HUES48 (cell line): ENCODE data around the gene MAP3K6.
A peak's percentile ranks its signal among the peaks of the same experiment; 100 is the strongest.

ENCODE experiments used
- H3K27ac ChIP-seq: one replicate; pipeline ENCODE4 v1.7.0; 2013; ENCODE audit warnings: low read depth, low read length, inconsistent platforms
- H3K27me3 ChIP-seq: 2 replicates; pipeline ENCODE4 v1.6.1; 2013; ENCODE audit warnings: mild to moderate bottlenecking, low read length; ENCODE audit not compliant: control insufficient read depth, insufficient read depth
- H3K36me3 ChIP-seq: 2 replicates; pipeline ENCODE4 v1.6.1; 2013; ENCODE audit warnings: low read length; ENCODE audit not compliant: control insufficient read depth, insufficient read depth
- H3K4me1 ChIP-seq: 2 replicates; pipeline ENCODE4 v1.6.1; 2013; ENCODE audit warnings: mild to moderate bottlenecking, low read length; ENCODE audit not compliant: control insufficient read depth, insufficient read depth
- H3K4me3 ChIP-seq: 2 replicates; pipeline ENCODE4 v1.5.1; 2013; ENCODE audit warnings: mild to moderate bottlenecking, low read depth, low read length
- H3K9ac ChIP-seq: 2 replicates; pipeline ENCODE4 v1.6.1; 2013; ENCODE audit warnings: mild to moderate bottlenecking, low read depth, low read length, moderate library complexity
- H3K9me3 ChIP-seq: 2 replicates; pipeline ENCODE4 v1.6.1; 2013; ENCODE audit warnings: low read length; ENCODE audit not compliant: control insufficient read depth, insufficient read depth

Gene MAP3K6

GRCh38 chr1:27359822-27360158, 7.0 kb downstream of the MAP3K6 start:
- H3K27ac ChIP-seq: no peak overlapping the region
- H3K4me1 ChIP-seq: peaks cover 13% of the 10 kb centered on the region
- peak overlapping the region; percentile 80 for H3K4me3 ChIP-seq
- 0 out of 2 replicates have a peak, but pooled peaks cover 5% of the 10 kb centered on the region for H3K36me3 ChIP-seq
- no peaks in the 10 kb centered on the region for H3K9me3 ChIP-seq
- H3K27me3 ChIP-seq: peaks cover 47% of the 10 kb centered on the region
- no peak overlapping the region for H3K9ac ChIP-seq

GRCh38 chr1:27358928-27359313, 7.8 kb downstream of the MAP3K6 start:
- H3K27ac ChIP-seq: no peak overlapping the region
- 0 out of 2 replicates have a peak, but pooled peaks cover 5% of the 10 kb centered on the region for H3K36me3 ChIP-seq
- H3K9me3 ChIP-seq: no peaks in the 10 kb centered on the region
- no peak overlapping the region for H3K4me3 ChIP-seq
- H3K9ac ChIP-seq: no peak overlapping the region
- H3K4me1 ChIP-seq: peaks cover 8% of the 10 kb centered on the region
- H3K27me3 ChIP-seq: peaks cover 47% of the 10 kb centered on the region

- Histone ChIP-seq H3K27me3 (peaks cover 47% of the 10 kb centered on the region), H3K36me3 (0 out of 2 replicates have a peak, but pooled peaks cover 5% of the 10 kb centered on the region), H3K4me3 (no peak overlapping the region), H3K9me3 (no peaks in the 10 kb centered on the region), H3K4me1 (peaks cover 8% of the 10 kb centered on the region), H3K27ac (no peak overlapping the region), H3K9ac (no peak overlapping the region)
Measured at GRCh38 chr1:27358038-27358927, 8.5 kb downstream of the MAP3K6 start.

DNA sequence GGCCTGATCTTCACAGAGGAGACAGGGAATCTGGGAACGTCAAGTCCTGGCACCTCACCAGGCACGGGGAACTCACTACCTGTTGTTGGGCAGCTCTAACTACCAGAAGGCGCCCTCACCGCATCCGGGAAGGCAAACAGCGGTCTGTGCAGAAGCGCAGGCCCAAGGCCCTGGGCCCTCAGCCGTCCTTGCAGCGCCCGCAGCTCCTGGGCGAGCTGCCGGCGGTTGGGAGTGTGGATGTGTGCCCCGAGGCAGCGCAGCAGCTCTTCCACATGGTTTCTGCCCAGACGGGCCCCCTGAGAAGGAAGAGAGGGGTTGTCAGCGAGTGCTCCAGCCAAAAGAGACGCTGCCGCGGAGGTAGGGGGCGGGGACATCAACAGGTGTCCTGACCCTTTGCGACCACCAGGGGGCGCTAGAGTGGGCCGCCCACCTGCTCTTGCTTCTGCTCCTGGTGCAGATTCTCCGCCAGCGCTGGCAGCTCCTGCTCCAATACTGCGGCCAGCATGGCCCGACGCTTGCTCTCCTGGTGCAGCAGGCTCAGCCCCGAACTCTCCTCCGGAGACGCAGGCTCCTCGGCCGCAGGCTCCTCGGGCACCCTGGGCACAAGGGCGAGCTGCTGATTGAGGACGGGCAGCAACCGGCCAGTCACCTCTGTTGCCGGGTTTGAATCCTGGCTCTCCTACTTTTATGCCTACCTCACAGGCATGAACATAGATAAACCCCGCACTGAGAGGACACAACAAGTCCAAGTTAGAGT, 9.3 kb downstream of the MAP3K6 start:
- H3K27ac ChIP-seq: no peak overlapping the region
- H3K4me1 ChIP-seq: peaks cover 8% of the 10 kb centered on the region
- no peaks in the 10 kb centered on the region for H3K9me3 ChIP-seq
- H3K27me3 ChIP-seq: peaks cover 47% of the 10 kb centered on the region
- H3K36me3 ChIP-seq: 0 out of 2 replicates have a peak, but pooled peaks cover 5% of the 10 kb centered on the region
- H3K4me3 ChIP-seq: no peak overlapping the region
- no peak overlapping the region for H3K9ac ChIP-seq

GRCh38 chr1:27356619-27357280, 10.0 kb downstream of the MAP3K6 start:
- Histone ChIP-seq H3K36me3 (0 out of 2 replicates have a peak, but pooled peaks cover 5% of the 10 kb centered on the region), H3K27ac (no peak overlapping the region), H3K27me3 (peaks cover 41% of the 10 kb centered on the region), H3K9me3 (no peaks in the 10 kb centered on the region), H3K4me3 (no peak overlapping the region), H3K4me1 (peaks cover 9% of the 10 kb centered on the region), H3K9ac (no peak overlapping the region)

DNA sequence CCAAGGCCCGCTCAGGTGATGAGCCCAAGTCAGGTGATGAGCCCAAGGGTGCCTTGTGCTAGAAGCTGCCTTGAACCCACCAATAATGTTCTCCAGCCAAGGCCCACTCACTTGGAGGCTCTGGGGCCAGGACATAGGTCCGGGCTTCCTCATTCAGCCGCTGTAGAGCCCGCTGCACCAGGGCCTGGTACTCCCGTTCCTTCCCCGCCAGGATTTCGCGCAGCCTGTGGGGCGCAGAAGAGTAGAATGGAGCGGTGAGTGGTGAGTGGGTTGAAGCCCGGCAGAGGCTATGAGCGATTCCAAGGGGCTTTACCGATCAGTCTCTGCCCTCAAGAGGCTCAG, 10.5 kb downstream of the MAP3K6 start:
- H3K4me1 ChIP-seq: peaks cover 12% of the 10 kb centered on the region
- H3K9me3 ChIP-seq: no peaks in the 10 kb centered on the region
- H3K4me3 ChIP-seq: no peak overlapping the region
- no peak overlapping the region for H3K27ac ChIP-seq
- peaks cover 36% of the 10 kb centered on the region for H3K27me3 ChIP-seq
- H3K9ac ChIP-seq: no peak overlapping the region
- H3K36me3 ChIP-seq: 0 out of 2 replicates have a peak, but pooled peaks cover 5% of the 10 kb centered on the region

DNA sequence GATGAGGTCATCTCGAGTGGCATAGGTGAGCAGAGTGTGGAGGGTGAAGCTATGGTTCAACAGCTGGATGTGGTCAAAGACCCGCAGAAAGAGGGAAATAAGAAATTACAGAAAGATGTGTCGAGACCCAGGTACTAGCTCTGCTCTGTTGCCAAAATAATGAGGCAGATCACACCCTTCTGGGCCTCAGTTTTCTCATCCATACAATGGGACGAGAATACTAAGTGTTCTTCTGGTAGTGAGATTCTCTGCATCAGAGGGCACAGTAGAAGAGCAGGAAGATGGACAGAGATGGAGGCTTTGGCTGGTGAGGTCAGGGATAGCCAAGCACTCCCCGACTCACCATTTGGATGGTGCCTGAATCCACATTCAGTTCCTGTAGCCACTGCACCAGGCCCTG, 11.1 kb downstream of the MAP3K6 start:
- Histone ChIP-seq H3K4me1 (peaks cover 12% of the 10 kb centered on the region), H3K9me3 (no peaks in the 10 kb centered on the region), H3K36me3 (0 out of 2 replicates have a peak, but pooled peaks cover 5% of the 10 kb centered on the region), H3K9ac (no peak overlapping the region), H3K27ac (no peak overlapping the region), H3K4me3 (no peak overlapping the region), H3K27me3 (peaks cover 31% of the 10 kb centered on the region)

DNA sequence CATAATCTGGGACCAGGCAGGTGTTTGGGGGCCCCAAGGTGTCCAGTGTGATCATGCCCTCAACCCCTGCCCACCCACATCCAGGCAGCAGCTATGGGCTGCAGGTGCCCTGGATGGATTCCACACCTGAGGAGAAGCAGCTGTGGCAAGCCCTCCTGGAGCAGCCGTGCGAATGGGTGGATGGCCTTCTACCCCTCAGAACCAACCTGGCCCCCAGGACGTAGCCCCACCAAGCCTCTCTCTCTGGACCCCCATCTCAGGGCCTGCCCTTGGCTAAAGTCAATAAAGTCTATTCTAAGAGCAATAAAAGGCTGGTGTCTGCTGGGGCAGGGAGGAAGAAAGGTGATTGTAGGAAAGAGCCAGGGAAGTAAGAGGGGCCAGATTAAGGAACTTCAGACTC, 13.1 kb downstream of the MAP3K6 start:
- no peak overlapping the region for H3K4me3 ChIP-seq
- H3K9me3 ChIP-seq: no peaks in the 10 kb centered on the region
- peaks cover 13% of the 10 kb centered on the region; the same call in 1 of the 2 replicates for H3K4me1 ChIP-seq
- H3K9ac ChIP-seq: no peak overlapping the region
- no peak overlapping the region for H3K27ac ChIP-seq
- peaks cover 26% of the 10 kb centered on the region for H3K27me3 ChIP-seq
- H3K36me3 ChIP-seq: 0 out of 2 replicates have a peak, but pooled peaks cover 5% of the 10 kb centered on the region

DNA sequence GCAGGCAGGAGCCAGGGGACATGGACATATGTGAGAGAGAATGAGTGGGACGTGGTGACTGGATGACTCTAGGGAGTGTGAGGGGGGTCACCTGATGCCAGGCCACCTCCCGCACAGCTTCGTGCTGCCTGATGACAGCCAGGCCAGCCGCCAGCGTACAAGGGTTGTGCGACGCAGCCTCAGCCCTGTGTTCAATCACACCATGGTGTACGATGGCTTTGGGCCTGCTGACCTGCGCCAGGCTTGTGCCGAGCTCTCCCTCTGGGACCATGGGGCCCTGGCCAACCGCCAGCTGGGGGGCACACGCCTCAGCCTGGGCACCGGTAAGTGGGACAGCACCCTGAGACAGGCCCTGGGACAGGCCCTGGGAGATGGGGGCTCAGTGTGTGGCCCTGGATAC, 13.6 kb downstream of the MAP3K6 start:
- no peak overlapping the region for H3K27ac ChIP-seq
- 0 out of 2 replicates have a peak, but pooled peaks cover 5% of the 10 kb centered on the region for H3K36me3 ChIP-seq
- peaks cover 13% of the 10 kb centered on the region; the same call in 1 of the 2 replicates for H3K4me1 ChIP-seq
- H3K27me3 ChIP-seq: peaks cover 21% of the 10 kb centered on the region
- no peaks in the 10 kb centered on the region for H3K9me3 ChIP-seq
- no peak overlapping the region for H3K9ac ChIP-seq
- H3K4me3 ChIP-seq: no peak overlapping the region

- H3K27ac ChIP-seq: peak overlapping the region; percentile 60
Measured at GRCh38 chr1:27351541-27352107, 15.1 kb downstream of the MAP3K6 start.

More at GRCh38 chr1:27351541-27352107, 15.1 kb downstream of the MAP3K6 start:
- H3K9ac ChIP-seq: 0 out of 2 replicates have a peak overlapping the region, but pooled peaks have one; percentile 16
- H3K4me1 ChIP-seq: peaks cover 9% of the 10 kb centered on the region; the same call in 1 of the 2 replicates
- H3K9me3 ChIP-seq: no peaks in the 10 kb centered on the region
- H3K4me3 ChIP-seq: peak overlapping the region; percentile 63
- H3K27me3 ChIP-seq: peaks cover 15% of the 10 kb centered on the region
- 0 out of 2 replicates have a peak, but pooled peaks cover 5% of the 10 kb centered on the region for H3K36me3 ChIP-seq
